HG03025 (cell line): Measurements from ENCODE around the gene LILRA2.
"Not testable (repeated sequence)": the region's sequence is repeated elsewhere in the genome, so short reads cannot be mapped to it uniquely, and the experiment has no call there.

Experiments
- ATAC-seq: cut with Tn5 transposase; IDR thresholded peaks from one replicate; pipeline ENCODE4 v1.9.1; 2021; ENCODE audit warnings: mild to moderate bottlenecking, moderate library complexity; ENCODE audit not compliant: unreplicated experiment, low FRiP score

The LILRA2 gene

GRCh38 chr19:54608205-54608604 is 34.6 kb downstream of the LILRA2 start:
- ATAC-seq: no peak

- no peak for ATAC-seq
Observed at GRCh38 chr19:54608792-54609191, 35.2 kb downstream of the LILRA2 start.

- no peak for ATAC-seq
Observed at GRCh38 chr19:54609356-54609791, 35.8 kb downstream of the LILRA2 start.

- ATAC-seq: no peak
Observed at GRCh38 chr19:54612428-54612827, 38.8 kb downstream of the LILRA2 start.

GRCh38 chr19:54614726-54615125 is 41.1 kb downstream of the LILRA2 start:
- no peak for ATAC-seq

GRCh38 chr19:54616057-54616456 is 42.5 kb downstream of the LILRA2 start:
- ATAC-seq: no peak

- peak; percentile 52 for ATAC-seq
Observed at GRCh38 chr19:54616821-54617560, 43.4 kb downstream of the LILRA2 start.

- ATAC-seq: no peak
Observed at GRCh38 chr19:54620464-54620863, 46.9 kb downstream of the LILRA2 start.

GRCh38 chr19:54622431-54622830 is 48.8 kb downstream of the LILRA2 start:
- no peak for ATAC-seq

- ATAC-seq: not testable (repeated sequence)
Observed at GRCh38 chr19:54624234-54624633, 50.6 kb downstream of the LILRA2 start.

GRCh38 chr19:54624934-54625730 is 51.5 kb downstream of the LILRA2 start:
- not testable (repeated sequence) for ATAC-seq

GRCh38 chr19:54626757-54627156 is 53.2 kb downstream of the LILRA2 start:
- ATAC-seq: no peak

- not testable (repeated sequence) for ATAC-seq
Observed at GRCh38 chr19:54627912-54628311, 54.3 kb downstream of the LILRA2 start.

GRCh38 chr19:54630262-54630661 is 56.7 kb downstream of the LILRA2 start, which contains the start of gene LILRB1:
Gene LILRB1, plus strand, starts transcription at chr19:54630484. Its CDS starts 590 bp downstream, at chr19:54631074.
- not testable (repeated sequence) for ATAC-seq

- ATAC-seq: no peak
Observed at GRCh38 chr19:54630782-54631181, 57.2 kb downstream of the LILRA2 start.

- ATAC-seq: not testable (repeated sequence)
Observed at GRCh38 chr19:54631489-54632337, 58.1 kb downstream of the LILRA2 start.

GRCh38 chr19:54632517-54632916 is 58.9 kb downstream of the LILRA2 start:
- ATAC-seq: not testable (repeated sequence)

GRCh38 chr19:54633401-54633800 is 59.8 kb downstream of the LILRA2 start:
- no peak for ATAC-seq

- ATAC-seq: not testable (repeated sequence)
Observed at GRCh38 chr19:54636081-54636480, 62.5 kb downstream of the LILRA2 start.

- no peak for ATAC-seq
Observed at GRCh38 chr19:54638683-54639082, 65.1 kb downstream of the LILRA2 start.
